HG02588 (cell line): ENCODE measurements around the gene PRSS22.

Source experiments
- ATAC-seq: cut with Tn5 transposase; IDR thresholded peaks from one replicate; pipeline ENCODE4 v1.9.1; 2021; ENCODE audit warnings: mild to moderate bottlenecking, moderate library complexity; ENCODE audit not compliant: unreplicated experiment

PRSS22 gene

GRCh38 chr16:2852731-2853507 is 5.1 kb downstream of the PRSS22 start:
- ATAC-seq = no peak

- ATAC-seq = no peak
These were observed 5.8 kb downstream of the PRSS22 start for GRCh38 chr16:2852003-2852730.

- no peak for ATAC-seq
These were observed 8.8 kb downstream of the PRSS22 start for GRCh38 chr16:2848933-2849725.

- ATAC-seq = no peak
These were observed 11.3 kb downstream of the PRSS22 start for GRCh38 chr16:2846511-2847310.

- no peak for ATAC-seq
These were observed 12.9 kb downstream of the PRSS22 start for GRCh38 chr16:2845116-2845515.

- ATAC-seq = no peak
These were observed 14.4 kb downstream of the PRSS22 start for GRCh38 chr16:2843526-2843925.

- ATAC-seq = no peak
These were observed 15.5 kb downstream of the PRSS22 start for GRCh38 chr16:2842340-2843000.

GRCh38 chr16:2841606-2842339 is 16.2 kb downstream of the PRSS22 start:
- no peak for ATAC-seq

- ATAC-seq = no peak
These were observed 17.1 kb downstream of the PRSS22 start for GRCh38 chr16:2840914-2841313.

- ATAC-seq = no peak
These were observed 18.1 kb downstream of the PRSS22 start for GRCh38 chr16:2839650-2840450.

GRCh38 chr16:2838928-2839327 is 19.0 kb downstream of the PRSS22 start:
- ATAC-seq = no peak

- ATAC-seq = no peak
These were observed 21.1 kb downstream of the PRSS22 start for GRCh38 chr16:2836646-2837508.

GRCh38 chr16:2835638-2836493 is 22.1 kb downstream of the PRSS22 start:
- ATAC-seq = no peak

GRCh38 chr16:2834968-2835367 is 23.0 kb downstream of the PRSS22 start:
- no peak for ATAC-seq

- no peak for ATAC-seq
These were observed 24.2 kb downstream of the PRSS22 start for GRCh38 chr16:2833776-2834175.

- ATAC-seq = no peak
These were observed 26.8 kb downstream of the PRSS22 start for GRCh38 chr16:2831203-2831602.

GRCh38 chr16:2830355-2830695 is 27.6 kb downstream of the PRSS22 start:
- ATAC-seq = no peak
